B cell (primary cell): ENCODE data around the gene RAB3D. TPM values are rescaled to one million over a fixed set of nuclear protein-coding genes. Genes with fewer than 3 reads are reported as not detected.

Experiments
- ATAC-seq: fragments of 200-7000 bp; cut with Tn5 transposase; one replicate; pipeline ENCODE4 v1.10.0; 2021; ENCODE audit warnings: low read depth, mild to moderate bottlenecking, moderate number of reproducible peaks, moderate library complexity
- CTCF ChIA-PET: fragments of 350-600 bp; sonication (Branson Sonifier 250); formaldehyde crosslinking; loops from one replicate; lab custom pipeline; 2021; ENCODE audit warnings: antibody characterized with exemption, inconsistent platforms; lab: Charles Lee
- POLR2A ChIA-PET: fragments of 350-600 bp; sonication (Branson Sonifier 250); formaldehyde crosslinking; loops from one replicate; lab custom pipeline; 2021; ENCODE audit warnings: antibody characterized with exemption; lab: Charles Lee
- DNase-seq: peaks from one replicate; pipeline ENCODE4 v3.0.0; 2013
- H2AFZ ChIP-seq: 2 replicates; pipeline ENCODE4 v1.6.1; 2012; ENCODE audit warnings: mild to moderate bottlenecking, low read depth, low read length; ENCODE audit not compliant: insufficient read depth, poor library complexity, severe bottlenecking
- H3K27ac ChIP-seq, 2 donors: 1 replicate in 1 of 2; 2 replicates in 1 of 2; pipeline ENCODE4 v1.5.1; 2012 to 2013; ENCODE audit warnings: low read length in 2 of 2, mild to moderate bottlenecking in 2 of 2, moderate library complexity in 1 of 2
- H3K27me3 ChIP-seq, 4 experiments: fragments of 200-600 bp in 1 of 4; sonication (generic) in 1 of 4; replicated peaks in 1 of 4; 1 replicate in 2 of 4; 2 replicates in 2 of 4; pipeline versions ENCODE4 v1.6.1 to v1.7.0; 2013 to 2016; ENCODE audit warnings: low read length in 3 of 4, mild to moderate bottlenecking in 2 of 4, mixed read lengths in 1 of 4, moderate library complexity in 1 of 4; ENCODE audit not compliant: insufficient read depth in 4 of 4, control insufficient read depth in 3 of 4; ENCODE audit errors: control extremely low read depth in 1 of 4
- H3K36me3 ChIP-seq, 2 experiments: replicated peaks in 1 of 2; 1 replicate in 1 of 2; 2 replicates in 1 of 2; pipeline versions ENCODE4 v1.6.1 to v1.7.1; 2013; ENCODE audit warnings: low read length in 1 of 2; ENCODE audit not compliant: insufficient read depth in 2 of 2, control insufficient read depth in 1 of 2; ENCODE audit errors: control extremely low read depth in 1 of 2, extremely low read depth in 1 of 2
- H3K4me1 ChIP-seq, 2 donors: fragments of 200-600 bp in 1 of 2; sonication (generic) in 1 of 2; 1 replicate in 1 of 2; 2 replicates in 1 of 2; pipeline versions ENCODE4 v1.5.1 to v1.6.1; 2013 to 2017; ENCODE audit warnings: low read length in 2 of 2; ENCODE audit not compliant: control insufficient read depth in 2 of 2, insufficient read depth in 2 of 2
- H3K4me2 ChIP-seq: replicated peaks from 2 replicates; pipeline ENCODE3; 2012; ENCODE audit warnings: mild to moderate bottlenecking, low read depth, low read length; ENCODE audit not compliant: poor library complexity, severe bottlenecking
- H3K4me3 ChIP-seq, 5 experiments: fragments of 200-600 bp in 1 of 5; sonication (generic) in 1 of 5; 1 replicate in 3 of 5; 2 replicates in 2 of 5; pipeline versions ENCODE4 v1.5.1 to v1.7.0; 2011 to 2016; ENCODE audit warnings: low read length in 4 of 5, mild to moderate bottlenecking in 4 of 5, low read depth in 2 of 5, control low read depth in 1 of 5, moderate library complexity in 1 of 5; ENCODE audit not compliant: insufficient read depth in 1 of 5; ENCODE audit errors: control extremely low read depth in 1 of 5, extremely low read depth in 1 of 5
- H3K79me2 ChIP-seq: fragments of 200-600 bp; sonication (generic); one replicate; pipeline ENCODE4 v1.6.0; 2016; ENCODE audit warnings: low read length; ENCODE audit not compliant: control insufficient read depth, insufficient read depth
- H3K9ac ChIP-seq: fragments of 200-600 bp; sonication (generic); 2 replicates; pipeline ENCODE4 v1.6.1; 2017; ENCODE audit warnings: mild to moderate bottlenecking, low read length, moderate library complexity
- H3K9me3 ChIP-seq, 3 donors: one replicate each; pipeline versions ENCODE4 v1.6.1 to v1.7.1; 2013; ENCODE audit warnings: low read length in 2 of 3; ENCODE audit not compliant: control insufficient read depth in 2 of 3, insufficient read depth in 1 of 3; ENCODE audit errors: control extremely low read depth in 1 of 3
- H4K20me1 ChIP-seq: 2 replicates; pipeline ENCODE4 v1.6.0; 2012; ENCODE audit warnings: mild to moderate bottlenecking, low read length; ENCODE audit not compliant: insufficient read depth, control insufficient read depth, poor library complexity, severe bottlenecking
- H3K27ac Mint-ChIP-seq: one replicate; pipeline ENCODE4 v1.8.0; 2021; ENCODE audit warnings: mixed read lengths
- H3K27me3 Mint-ChIP-seq: one replicate; pipeline ENCODE4 v1.8.0; 2021; ENCODE audit warnings: mixed read lengths
- H3K4me1 Mint-ChIP-seq: one replicate; pipeline ENCODE4 v1.8.0; 2021; ENCODE audit warnings: mixed read lengths
- H3K4me3 Mint-ChIP-seq: one replicate; pipeline ENCODE4 v1.8.0; 2021; ENCODE audit warnings: mixed read lengths
- H3K9me3 Mint-ChIP-seq: one replicate; pipeline ENCODE4 v1.8.0; 2022; ENCODE audit warnings: mixed read lengths; ENCODE audit not compliant: insufficient read depth
- EZH2 ChIP-seq: IDR thresholded peaks from 2 replicates; pipeline ENCODE4 v1.6.1; 2012; ENCODE audit warnings: borderline replicate concordance, low read depth, mild to moderate bottlenecking, moderate library complexity, low read length; ENCODE audit not compliant: insufficient read depth, poor library complexity, severe bottlenecking
- WGBS: methylation state at CpG from one replicate; pipeline ENCODE4 v1.1.5; 2013; ENCODE audit warnings: missing lambda C conversion rate; ENCODE audit not compliant: insufficient coverage; 5-methylcytosine and 5-hydroxymethylcytosine counted together
- intact Hi-C: fragments of 100-400 bp; cut with micrococcal nuclease; formaldehyde crosslinking; loops from one replicate; pipeline ENCODE4 v1.10.0; 2022
- polyA plus RNA-seq: library from polyadenylated mRNA; depleted of rRNA; stranded (reverse); fragments of >200 nt; gene quantifications from 2 replicates; pipeline ENCODE4 v1.2.3, GENCODE V29; 2012
- total RNA-seq, 2 donors: library from RNA; stranded (reverse); fragments of 120-200 nt in 1 of 2; gene quantifications; 1 replicate in 1 of 2; 2 replicates in 1 of 2; pipeline versions ENCODE4 v1.2.3 to v1.2.4, GENCODE V29; 2013 to 2022
- TF ChIP-seq, protein P1 (sequence below): fragments of 200-600 bp; IDR thresholded peaks from one replicate; pipeline ENCODE4 v1.8.0; 2022; ENCODE audit warnings: antibody characterized with exemption, mild to moderate bottlenecking

The RAB3D gene
- total and polyA plus RNA-seq, 2 donors (not counting 1 experiment from before 2014, with no cell fraction given): 5.3 to 8.9 TPM

GRCh38 chr19:11383706-11384048 lies 44.2 kb upstream of the RAB3D start:
- peaks cover 0 to 6% (median 2%) of the 10 kb centered on the region in 4 experiments for H3K27me3 ChIP-seq
- no peak overlapping the region for H3K27ac Mint-ChIP-seq
- DNase-seq (no peak), ATAC-seq (no peak)
- peaks cover 0 to 15% (median 0%) of the 10 kb centered on the region in 3 donors for H3K9me3 ChIP-seq
- no peaks in the 10 kb centered on the region for H3K9me3 Mint-ChIP-seq
- peak overlapping the region; percentile 82 for H2AFZ ChIP-seq
- peak overlapping the region; percentile 63 for H3K9ac ChIP-seq
- peak overlapping the region; percentile 86 for H3K4me3 Mint-ChIP-seq
- H3K4me1 ChIP-seq: peaks cover 47 to 57% of the 10 kb centered on the region in 2 donors
- H3K79me2 ChIP-seq: no peaks in the 10 kb centered on the region
- H3K4me3 ChIP-seq: peak overlapping the region; percentile 15 to 60 (median 54)
- peak overlapping the region; percentile 89 for H3K4me2 ChIP-seq
- H3K36me3 ChIP-seq: no peaks in the 10 kb centered on the region
- H3K27me3 Mint-ChIP-seq: no peaks in the 10 kb centered on the region
- intact Hi-C loops: no loop called here
- no peaks in the 10 kb centered on the region for H4K20me1 ChIP-seq
- ChIA-PET CTCF (interaction anchor here (0.8 to 2.4 kb wide), 9 partner anchors 9 to 145 kb away, joined by 3 to 27 read pairs (median 5); partner anchors contain the start of genes ECSIT, ELAVL3, RGL3 and SWSAP1), POLR2A (interaction anchor here (0.5 to 1.6 kb wide), 5 partner anchors 9 to 556 kb away, joined by 3 to 7 read pairs (median 4); partner anchors contain the start of gene ELAVL3)
- H3K27ac ChIP-seq: peak overlapping the region; percentile 11 to 46
- 0% methylated on average over 9 of the region's 9 CpGs for WGBS
- no peak for TF ChIP-seq EZH2
- TF ChIP-seq, protein P1, sequence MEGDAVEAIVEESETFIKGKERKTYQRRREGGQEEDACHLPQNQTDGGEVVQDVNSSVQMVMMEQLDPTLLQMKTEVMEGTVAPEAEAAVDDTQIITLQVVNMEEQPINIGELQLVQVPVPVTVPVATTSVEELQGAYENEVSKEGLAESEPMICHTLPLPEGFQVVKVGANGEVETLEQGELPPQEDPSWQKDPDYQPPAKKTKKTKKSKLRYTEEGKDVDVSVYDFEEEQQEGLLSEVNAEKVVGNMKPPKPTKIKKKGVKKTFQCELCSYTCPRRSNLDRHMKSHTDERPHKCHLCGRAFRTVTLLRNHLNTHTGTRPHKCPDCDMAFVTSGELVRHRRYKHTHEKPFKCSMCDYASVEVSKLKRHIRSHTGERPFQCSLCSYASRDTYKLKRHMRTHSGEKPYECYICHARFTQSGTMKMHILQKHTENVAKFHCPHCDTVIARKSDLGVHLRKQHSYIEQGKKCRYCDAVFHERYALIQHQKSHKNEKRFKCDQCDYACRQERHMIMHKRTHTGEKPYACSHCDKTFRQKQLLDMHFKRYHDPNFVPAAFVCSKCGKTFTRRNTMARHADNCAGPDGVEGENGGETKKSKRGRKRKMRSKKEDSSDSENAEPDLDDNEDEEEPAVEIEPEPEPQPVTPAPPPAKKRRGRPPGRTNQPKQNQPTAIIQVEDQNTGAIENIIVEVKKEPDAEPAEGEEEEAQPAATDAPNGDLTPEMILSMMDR: no peak
- peaks cover 48% of the 10 kb centered on the region for H3K4me1 Mint-ChIP-seq
